SIG-M5 treated with dmso at 0.1 percent for 504 hours (cell line): ENCODE data around the gene BRCC3.

Experiments used
- DNase-seq: peaks from one replicate; lab custom pipeline; 2025; ENCODE audit not compliant: unreplicated experiment; lab: John Stamatoyannopoulos, UW

Gene BRCC3

DNA sequence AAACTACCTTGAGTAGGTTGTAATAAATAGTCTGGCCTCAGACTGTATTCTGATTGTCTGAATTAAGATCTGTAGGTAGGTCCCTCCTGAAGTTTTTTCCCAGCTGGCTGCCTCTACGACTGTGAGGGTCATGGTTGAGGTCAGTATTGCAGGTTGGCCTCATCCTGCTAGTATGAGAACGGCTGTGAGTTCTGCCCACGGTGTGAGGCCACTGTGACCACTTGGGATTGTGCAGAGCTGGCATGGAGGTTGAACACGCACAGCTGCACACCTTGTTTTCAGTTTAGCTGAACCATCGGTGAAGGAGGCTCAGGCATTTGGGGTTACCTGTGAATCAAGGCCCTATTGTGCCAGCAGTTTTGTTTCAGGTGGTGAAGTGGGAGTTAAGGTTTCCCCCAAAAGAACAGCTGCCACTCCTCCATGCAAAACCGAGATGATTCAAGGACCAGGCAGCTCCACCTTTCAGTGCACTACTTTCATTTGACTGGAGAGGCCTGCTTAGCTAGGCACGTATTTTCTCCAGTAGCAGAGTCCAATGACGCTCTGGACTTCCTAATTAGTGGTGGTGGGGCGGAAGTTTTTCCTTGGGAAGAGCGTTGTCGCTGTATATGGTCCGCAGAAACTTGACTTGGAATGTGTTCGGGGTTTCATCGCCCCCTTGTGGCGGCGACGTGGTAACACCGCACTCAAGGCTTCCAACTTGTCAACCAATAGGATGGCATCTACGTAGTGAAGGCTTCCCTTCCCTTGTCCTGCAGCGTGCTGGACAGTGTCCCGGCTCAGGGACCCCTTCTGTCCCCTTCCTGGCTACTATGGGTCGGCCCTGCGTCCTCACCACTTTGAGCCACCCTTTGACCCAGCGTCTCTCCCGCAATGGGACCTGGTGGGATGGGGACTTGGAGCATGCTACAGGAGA is 14.2 kb upstream of the BRCC3 start:
- DNase-seq: no peak

GRCh38 chrX:155061760-155062159 is 9.5 kb upstream of the BRCC3 start:
- DNase-seq: no peak

DNA sequence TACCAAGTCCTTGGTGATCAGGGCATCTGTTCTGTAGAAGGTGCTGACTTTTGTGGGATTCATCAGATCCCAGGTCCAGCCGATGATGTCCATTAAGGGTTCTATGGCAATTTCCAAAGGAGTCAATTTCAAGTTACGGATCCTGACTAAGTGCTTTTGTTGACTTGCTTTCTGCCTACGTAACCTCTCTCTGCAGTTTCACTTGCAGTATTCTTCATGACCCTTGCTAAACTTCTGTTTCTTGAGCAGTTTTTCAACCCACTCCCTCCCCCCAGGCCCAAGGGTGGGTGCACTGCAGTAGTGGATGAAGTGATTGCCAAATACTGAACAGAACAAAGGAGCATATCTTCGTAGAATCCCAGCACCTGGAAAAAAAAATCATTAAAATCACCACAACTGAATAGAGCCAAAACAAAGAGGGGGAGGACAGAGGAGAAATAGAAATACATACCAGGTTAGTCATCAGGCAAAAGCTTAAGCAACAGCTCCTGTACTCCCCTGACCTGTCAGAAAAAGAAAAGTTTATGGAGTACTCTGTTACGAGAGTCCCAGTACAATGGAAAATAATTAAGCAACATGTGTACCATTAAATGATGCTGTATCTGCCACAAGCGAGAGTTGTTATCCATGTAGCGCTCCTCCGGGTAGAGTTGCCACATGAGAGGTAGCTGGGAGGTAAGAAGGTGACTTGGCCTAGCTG is 6.1 kb upstream of the BRCC3 start:
- DNase-seq: no peak

DNA sequence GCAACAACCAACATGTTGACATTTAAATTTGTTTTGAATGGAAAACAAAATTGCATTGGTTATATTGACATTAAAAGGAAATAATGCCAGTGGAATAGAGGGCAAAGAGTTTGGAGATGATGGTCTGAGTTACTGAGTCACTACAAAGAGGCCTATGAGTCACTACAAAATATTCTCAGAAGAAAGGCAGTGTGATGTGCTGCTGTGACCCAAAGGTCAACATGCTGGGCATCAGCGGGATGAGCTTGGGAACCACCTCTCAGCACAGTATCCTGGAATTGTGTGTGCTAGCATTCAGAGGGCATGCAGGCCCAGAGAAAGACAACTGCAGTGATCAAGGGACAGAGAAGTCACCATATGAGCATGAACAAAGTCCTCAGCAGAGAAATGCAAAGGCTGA is 3.1 kb upstream of the BRCC3 start:
- DNase-seq: no peak

DNA sequence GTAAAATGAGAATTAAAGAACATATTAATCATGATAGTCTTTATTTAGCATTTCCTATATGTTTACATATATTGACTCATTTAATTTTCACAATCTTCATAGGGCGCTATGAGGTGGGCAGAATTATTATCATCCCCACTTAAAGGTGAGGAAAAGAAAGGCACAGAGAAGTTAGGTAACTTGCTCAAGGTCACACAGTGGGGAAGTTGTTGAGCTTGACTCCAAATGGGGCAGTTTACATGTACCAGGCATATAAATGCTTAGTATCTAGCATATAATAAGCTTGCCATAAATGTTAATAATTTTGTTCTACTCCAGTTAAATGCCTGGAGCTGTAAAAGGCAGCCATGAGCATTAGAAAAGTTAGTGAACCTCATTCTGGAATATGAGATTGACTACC is 1.9 kb upstream of the BRCC3 start:
- DNase-seq: no peak

DNA sequence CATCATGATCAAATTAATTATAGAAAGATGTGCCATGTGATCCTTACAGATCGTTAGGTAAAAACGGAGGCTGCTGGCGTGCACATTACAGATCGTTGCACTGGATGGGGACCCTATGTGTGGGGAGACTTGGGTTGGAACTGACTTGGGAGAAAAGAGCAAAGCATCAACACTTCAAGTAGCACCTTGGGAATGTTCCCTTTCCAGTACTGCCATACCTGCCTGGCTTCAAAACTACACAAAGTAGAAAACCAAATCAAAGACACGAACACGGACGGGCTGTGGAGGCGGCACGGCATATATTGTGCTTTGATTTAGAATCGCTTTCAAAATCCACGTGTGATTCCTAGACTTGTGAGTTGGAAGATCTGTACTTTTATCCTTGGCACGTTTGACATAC is 1.3 kb upstream of the BRCC3 start:
- no peak for DNase-seq

DNA sequence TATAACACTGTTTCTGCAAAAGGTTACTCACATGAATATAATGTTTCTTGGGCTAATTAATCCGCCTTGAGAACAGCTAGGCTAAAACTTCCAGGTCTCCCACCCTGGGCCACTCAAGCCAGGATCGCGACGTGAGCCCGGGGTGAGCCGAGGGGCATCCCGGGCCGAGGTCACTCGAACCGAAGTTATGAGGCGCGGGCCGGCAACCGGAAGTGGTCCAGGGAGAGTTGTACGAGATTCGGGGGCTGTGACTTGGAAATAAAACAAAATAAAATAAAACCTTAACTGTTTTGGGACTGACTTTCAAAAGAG is 689 bp upstream of the BRCC3 start:
- DNase-seq: no peak

GRCh38 chrX:155071694-155072280 is 479 bp downstream of the BRCC3 start:
- DNase-seq: no peak

GRCh38 chrX:155086202-155086840 is 15.0 kb downstream of the BRCC3 start:
- DNase-seq: no peak

GRCh38 chrX:155086961-155087735 is 15.8 kb downstream of the BRCC3 start:
- DNase-seq: no peak

DNA sequence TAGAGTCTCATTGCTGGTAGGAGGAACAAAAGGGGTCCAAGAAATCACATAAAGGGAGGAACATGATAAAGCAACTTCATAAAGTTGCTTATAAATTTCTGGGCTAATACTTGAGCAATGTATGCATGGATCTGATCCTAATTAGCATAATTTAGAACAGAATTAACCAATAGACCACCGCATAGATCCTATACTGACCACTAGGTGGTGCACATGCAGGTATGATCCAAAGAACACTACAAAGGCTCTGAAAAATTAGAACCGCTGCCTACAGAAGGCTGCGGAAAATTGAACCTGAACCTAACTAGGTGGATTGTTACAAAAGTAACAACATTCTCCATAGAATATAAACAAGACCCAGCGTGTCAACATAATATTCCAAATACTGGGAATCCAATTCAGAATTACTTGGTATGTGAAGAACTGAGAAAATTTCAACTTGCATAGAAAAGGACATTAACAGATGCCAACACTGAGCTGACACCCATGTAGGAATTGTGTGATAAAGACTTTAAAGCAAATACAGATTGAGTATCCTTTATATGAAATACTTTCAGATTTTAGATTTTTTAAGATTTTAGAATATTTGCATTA is 23.3 kb downstream of the BRCC3 start:
- DNase-seq: peak; percentile 14

GRCh38 chrX:155105919-155106318 is 34.6 kb downstream of the BRCC3 start:
- no peak for DNase-seq

DNA sequence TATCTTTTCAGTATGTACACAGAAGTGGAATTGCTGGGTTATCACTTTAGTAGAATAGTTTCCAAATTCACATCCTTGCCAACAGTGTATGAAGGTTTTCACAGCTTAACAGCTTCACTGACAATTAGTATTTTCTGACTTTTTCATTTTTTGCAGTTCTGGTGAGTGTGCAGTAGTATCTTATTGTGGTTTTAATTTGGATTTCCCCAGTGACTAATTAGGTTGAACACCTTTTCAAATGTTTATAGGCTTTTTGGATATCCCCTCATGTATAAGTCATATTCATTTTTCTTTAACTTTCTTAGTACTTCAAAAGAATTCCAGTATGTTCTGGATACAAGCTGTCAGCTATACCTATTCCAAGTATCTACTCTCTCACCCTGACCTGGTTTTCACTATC is 37.1 kb downstream of the BRCC3 start:
- DNase-seq: no peak

GRCh38 chrX:155112171-155112570 is 40.9 kb downstream of the BRCC3 start:
- DNase-seq: no peak

DNA sequence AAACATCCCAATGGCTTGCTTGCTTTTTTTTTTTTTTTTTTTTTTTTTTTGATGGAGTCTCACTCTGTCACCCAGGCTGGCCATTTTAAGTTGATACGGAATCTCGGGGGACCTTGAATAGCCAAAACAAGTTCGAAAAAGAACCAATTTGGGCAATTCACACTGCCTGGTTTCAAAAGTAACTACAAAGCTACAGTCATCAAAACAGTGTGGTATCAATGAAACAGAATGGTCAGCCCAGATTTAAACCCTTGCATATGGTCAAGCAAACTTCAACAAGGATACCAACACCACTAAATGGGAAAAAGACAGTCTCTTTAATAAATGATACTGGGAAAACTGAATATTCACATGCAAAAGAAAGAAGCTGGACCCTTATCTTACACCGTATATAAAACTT is 41.8 kb downstream of the BRCC3 start:
- DNase-seq: no peak

DNA sequence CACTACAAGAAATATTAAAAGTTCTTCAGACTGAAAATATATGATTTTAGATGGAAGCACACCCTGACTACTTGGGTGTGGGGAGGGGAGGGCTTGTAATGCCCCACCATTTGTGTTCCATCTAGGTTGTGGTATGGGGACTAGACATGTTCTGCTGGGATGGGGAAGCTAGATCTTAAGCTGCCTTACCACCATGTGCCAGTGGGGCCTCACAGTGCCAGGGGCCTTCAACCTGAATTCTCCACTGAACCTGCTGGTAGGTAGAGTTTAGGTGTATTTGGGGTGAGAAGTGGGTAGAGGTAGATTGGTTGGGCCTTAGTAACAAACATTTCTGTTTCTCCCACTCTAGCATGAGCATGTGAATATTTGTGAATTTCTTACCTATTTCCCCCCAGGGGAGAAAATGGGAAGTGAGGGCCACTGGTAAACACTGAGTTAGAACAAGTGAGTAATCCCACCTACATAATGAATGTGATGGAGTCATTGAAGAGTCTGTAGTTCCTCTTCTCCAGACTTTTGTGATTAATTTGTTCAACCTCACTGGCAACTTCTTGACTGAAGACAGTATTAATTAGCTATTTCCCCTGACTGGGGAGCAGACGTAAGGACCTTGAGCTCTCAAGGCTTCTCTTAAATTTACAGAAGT is 44.0 kb downstream of the BRCC3 start:
- DNase-seq: no peak

DNA sequence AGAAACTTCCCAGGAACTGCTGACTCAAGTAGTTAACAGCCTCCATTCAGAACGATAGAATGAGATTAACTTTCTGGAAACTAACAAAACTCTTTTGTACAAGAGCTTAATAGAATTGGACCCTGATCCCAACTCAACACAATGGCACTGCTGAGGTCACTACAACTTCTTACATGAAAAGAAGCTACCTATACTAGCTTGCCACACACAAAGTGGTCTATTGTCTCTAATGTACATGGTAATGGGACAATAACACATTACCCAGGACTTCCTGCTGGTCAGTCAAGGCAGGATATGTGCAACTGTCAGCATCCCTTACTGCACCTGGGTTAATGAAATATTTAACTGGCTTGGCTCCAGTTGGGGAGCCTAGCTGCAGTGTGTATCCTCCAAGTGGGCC is 56.2 kb downstream of the BRCC3 start:
- no peak for DNase-seq

DNA sequence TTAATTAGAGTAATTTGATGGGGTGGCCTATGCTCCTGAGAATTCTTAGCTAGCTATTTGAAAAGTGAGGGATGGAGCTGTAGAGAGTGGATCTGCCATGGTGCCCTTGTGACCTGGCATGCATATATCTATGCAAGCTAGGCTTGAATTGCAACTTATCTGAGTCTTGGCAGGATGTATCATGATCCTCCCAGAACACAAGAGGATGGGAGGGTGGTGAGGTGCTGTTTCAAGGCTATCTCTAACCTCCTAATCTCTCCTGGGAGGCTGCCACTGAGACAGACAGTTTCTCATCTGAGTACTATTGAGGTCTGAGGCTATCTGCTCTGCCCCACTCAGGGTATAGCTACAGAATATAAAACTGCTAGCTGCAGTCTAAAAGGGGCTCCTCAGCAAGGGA is 56.6 kb downstream of the BRCC3 start:
- DNase-seq: no peak

DNA sequence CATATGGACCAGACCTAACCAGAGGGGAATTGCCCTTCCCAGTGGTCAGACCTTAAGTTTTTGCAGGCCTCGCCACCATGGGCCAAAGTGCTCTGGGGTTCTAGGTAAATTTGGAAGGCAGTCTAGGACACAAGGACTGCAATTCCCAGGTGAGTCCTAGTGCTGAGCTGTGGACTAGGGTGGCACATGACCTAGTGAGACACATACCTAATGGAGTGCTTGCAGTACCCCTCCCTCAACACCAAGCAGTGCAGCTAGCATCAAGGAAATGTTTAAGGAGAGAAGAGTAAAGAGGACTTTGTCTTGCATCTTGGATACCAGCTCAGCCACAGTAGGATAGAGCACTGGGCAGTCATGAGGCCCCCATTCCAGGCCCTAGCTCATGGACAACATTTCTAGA is 60.8 kb downstream of the BRCC3 start:
- DNase-seq: no peak

- DNase-seq: no peak
These were observed 62.9 kb downstream of the BRCC3 start for GRCh38 chrX:155134255-155134654.
